ENCODE measurements around the gene EFL1. TPM values are rescaled to one million over a fixed set of nuclear protein-coding genes. Genes with fewer than 3 reads are reported as not detected.

EFL1 gene
- total RNA-seq, 3 donors from 2014 or later: 28.7 to 42.9 (median 33.1) TPM

- Histone ChIP-seq H3K36me3 (ENCODE audit: low read depth) (no peaks in the 10 kb centered on the region), H3K9me3 (no peaks in the 10 kb centered on the region), H3K4me3 (no peak overlapping the region), H3K4me1 (ENCODE audit: low read depth) (no peaks in the 10 kb centered on the region)
- no peak for ATAC-seq
- intact Hi-C loops (cut with DNase I, micrococcal nuclease): no loop called here
- no peak for TF ChIP-seq CTCF (IDR thresholded peaks at IDR 0.05)
- no peak for DNase-seq
These were observed 137.9 kb downstream of the EFL1 start for GRCh38 chr15:82124331-82125263.

- no peak for TF ChIP-seq CTCF (IDR thresholded peaks at IDR 0.05)
- Histone ChIP-seq H3K4me1 (ENCODE audit: low read depth) (no peaks in the 10 kb centered on the region), H3K4me3 (no peak overlapping the region), H3K9me3 (no peaks in the 10 kb centered on the region), H3K36me3 (ENCODE audit: low read depth) (no peaks in the 10 kb centered on the region)
- intact Hi-C loops (cut with DNase I, micrococcal nuclease): no loop called here
- ATAC-seq: peak; percentile 48
- DNase-seq: no peak
These were observed 139.7 kb downstream of the EFL1 start for GRCh38 chr15:82122746-82123400.

DNA sequence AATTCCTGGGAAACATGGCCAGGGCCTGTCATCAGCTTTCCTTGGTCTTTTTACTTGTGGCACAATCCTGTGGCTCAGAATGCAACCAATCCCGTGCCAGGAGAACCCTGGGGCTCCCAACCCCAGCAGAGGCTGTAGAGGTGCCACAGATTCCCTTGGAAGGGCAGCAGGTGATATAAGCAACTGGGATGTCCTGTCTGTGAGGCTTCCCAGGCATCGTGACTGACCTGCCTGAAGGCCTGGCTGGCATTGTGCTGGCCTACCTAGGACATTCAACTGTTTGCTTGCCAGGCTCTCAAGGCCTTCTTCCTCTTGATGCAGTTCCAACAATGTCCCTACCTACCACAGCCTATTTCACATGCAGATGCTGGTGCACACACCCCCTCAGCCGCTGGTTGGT is 144.5 kb downstream of the EFL1 start:
- DNase-seq: no peak
- ATAC-seq: no peak
- H3K4me1 ChIP-seq (ENCODE audit: low read depth): no peaks in the 10 kb centered on the region
- no peaks in the 10 kb centered on the region for H3K36me3 ChIP-seq (ENCODE audit: low read depth)
- intact Hi-C loops (cut with DNase I, micrococcal nuclease): no loop called here
- no peak overlapping the region for H3K4me3 ChIP-seq
- no peak for TF ChIP-seq CTCF (IDR thresholded peaks at IDR 0.05)
- no peaks in the 10 kb centered on the region for H3K9me3 ChIP-seq

DNA sequence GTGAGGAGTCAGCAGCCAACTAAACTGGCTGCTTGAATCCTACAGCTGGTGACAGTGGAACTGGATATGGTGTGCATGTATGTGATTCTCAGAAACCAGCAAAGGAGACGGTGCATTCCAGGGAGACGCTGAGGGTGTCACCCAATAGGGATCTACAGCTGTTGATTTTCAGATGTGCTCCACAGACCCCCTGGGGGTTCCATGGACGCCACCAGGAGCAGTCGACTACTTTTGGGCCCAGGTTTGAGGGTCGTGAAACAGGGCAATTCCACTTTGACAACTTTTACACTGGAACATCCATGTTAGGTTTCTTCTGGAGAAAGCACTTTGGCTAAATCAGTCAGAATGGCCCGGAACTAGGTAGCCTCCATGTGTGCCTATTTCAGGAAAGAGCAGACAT is 145.2 kb downstream of the EFL1 start:
- H3K4me3 ChIP-seq: no peak overlapping the region
- intact Hi-C loops (cut with DNase I, micrococcal nuclease): no loop called here
- no peaks in the 10 kb centered on the region for H3K9me3 ChIP-seq
- H3K4me1 ChIP-seq (ENCODE audit: low read depth): no peaks in the 10 kb centered on the region
- DNase-seq: no peak
- no peak for ATAC-seq
- no peaks in the 10 kb centered on the region for H3K36me3 ChIP-seq (ENCODE audit: low read depth)
- TF ChIP-seq CTCF (IDR thresholded peaks at IDR 0.05): no peak

DNA sequence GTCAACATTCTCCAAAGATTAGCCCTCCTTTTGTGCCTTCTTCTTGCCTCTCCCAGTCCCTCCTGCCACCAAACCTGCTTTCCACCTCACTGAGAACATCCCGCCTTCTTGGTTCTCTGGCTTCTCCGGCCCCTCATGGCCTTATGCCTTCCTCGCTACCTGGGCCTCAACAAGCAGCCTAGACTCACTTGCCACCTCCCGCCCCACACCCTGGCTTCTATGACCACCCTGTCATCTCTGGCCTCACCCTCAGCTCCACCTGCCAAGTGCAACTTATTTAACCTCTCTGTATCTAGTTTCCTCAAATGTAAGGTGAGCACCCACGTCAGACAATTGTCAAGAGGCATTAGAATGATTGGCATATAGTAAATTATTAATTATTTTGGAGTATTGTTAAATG is 147.9 kb downstream of the EFL1 start:
- no peak for ATAC-seq
- intact Hi-C loops (cut with DNase I, micrococcal nuclease): no loop called here
- no peak for DNase-seq
- no peaks in the 10 kb centered on the region for H3K9me3 ChIP-seq
- no peak for TF ChIP-seq CTCF (IDR thresholded peaks at IDR 0.05)
- no peaks in the 10 kb centered on the region for H3K4me1 ChIP-seq (ENCODE audit: low read depth)
- H3K36me3 ChIP-seq (ENCODE audit: low read depth): no peaks in the 10 kb centered on the region
- no peak overlapping the region for H3K4me3 ChIP-seq

Data from mucosa of descending colon (tissue), 3 donors.